IPS DF 19.7 (cell line): ENCODE measurements around the gene DAGLB.
"Not testable (repeated sequence)": the region's sequence is repeated elsewhere in the genome, so short reads cannot be mapped to it uniquely, and the experiment has no call there.

Experiments used
- DNase-seq: peaks from one replicate; pipeline ENCODE4 v3.0.0-alpha.2; 2013; ENCODE audit warnings: low read depth, low spot score

Gene DAGLB

DNA sequence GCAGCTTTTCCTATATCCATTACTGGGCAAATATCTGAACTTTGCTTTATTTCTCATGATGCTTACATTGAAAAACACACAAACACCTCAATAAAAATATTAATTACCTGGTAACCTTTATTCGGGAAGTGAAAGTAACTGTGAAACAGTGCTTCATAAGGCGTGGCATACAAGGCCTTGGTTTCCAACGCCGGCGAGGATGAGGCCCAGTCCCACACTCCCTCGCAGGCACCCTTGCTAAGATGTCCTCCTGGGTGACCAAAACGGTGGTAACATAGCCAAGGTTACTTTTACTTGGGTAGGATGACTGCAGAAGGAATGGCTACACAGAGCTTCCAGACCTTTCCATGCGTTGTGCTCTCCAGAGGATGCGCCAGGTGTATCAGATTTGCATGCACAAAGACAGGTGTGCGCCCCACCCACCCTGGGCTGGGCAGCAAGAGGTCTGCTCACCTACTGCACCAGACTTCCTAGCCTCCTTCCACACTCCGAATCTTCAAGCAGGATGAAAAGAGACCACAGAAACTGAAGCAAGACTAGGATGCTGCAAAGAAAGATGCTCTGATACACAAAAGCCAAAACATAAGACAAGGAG, 13.3 kb upstream of the DAGLB start:
- DNase-seq: no peak

DNA sequence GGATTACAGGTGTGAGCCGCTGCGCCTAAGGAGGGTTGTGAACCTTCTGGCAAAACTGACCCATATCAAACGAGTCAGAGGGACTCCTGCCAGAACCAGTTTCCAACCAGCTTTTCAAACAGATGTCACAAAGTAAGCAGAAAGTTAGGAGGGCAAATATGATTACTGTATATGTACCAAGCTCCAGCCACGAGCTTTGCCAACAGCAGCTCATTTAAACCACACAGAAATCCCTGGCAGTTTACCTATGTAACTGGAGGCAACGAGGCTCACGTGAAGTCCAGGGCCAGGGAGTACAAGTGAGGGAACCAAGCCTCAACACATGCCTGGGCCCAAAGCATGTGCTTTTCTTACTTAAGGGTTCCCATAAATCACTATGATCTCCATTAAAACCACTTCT, 12.5 kb upstream of the DAGLB start:
- no peak for DNase-seq

DNA sequence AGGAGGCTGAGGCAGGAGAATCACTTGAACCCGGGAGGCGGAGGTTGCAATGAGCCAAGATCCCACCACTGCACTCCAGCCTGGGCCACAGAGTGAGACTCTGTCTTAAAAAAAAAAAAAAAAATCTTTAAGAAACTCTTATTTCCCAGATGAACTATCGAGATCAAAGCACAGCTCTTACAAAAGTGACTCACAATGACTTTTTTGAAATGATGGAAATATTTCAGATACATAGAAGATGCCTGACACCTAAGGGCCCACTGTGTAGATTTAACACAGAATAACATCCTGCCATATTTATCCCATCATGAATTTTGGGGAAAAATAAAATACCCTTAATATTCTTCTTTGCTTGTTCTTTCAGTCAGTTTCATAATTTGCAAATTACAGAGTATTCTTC, 10.9 kb upstream of the DAGLB start:
- DNase-seq: not testable (repeated sequence)

DNA sequence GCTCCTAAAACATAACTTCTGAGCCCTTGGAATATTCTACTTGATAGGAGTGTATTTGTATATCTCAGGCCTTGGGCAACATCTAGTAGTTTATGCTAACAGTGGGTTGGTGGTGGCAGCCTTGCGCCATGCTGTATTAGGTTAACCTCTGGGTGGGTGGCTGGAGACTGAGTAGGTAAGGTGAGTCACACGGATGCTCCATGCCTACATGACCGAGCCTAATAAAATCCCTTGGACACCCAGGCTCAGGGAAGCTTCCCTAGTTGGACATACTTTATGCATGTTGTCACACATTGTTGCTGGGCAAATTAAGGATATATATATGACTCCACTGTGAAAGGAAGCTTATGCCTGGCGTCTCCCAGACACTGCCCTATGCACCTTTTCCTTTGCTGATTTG, 6.0 kb upstream of the DAGLB start:
- no peak for DNase-seq

DNA sequence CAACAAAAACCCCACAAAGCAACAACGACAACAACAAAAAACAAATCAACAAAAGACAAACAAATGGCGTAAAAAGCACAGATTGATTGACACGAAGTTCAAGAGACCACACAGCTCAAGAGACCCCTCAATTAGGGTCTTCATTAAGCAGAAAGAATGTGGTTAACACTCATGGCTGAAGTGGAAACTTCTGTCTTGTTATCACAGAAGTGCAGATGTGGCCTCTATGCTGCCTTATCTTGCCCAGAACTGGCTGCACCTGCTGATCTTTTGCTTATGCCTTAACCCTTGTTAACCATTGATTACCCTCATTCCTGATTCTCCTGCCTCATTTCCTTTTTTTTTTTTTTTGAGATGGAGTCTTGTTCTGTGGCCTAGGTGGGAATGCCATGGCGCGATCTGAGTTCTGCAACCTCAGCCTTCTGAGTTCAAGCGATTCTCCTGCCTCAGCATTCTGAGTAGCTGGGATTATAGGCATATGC, 3.5 kb upstream of the DAGLB start:
- no peak for DNase-seq

DNA sequence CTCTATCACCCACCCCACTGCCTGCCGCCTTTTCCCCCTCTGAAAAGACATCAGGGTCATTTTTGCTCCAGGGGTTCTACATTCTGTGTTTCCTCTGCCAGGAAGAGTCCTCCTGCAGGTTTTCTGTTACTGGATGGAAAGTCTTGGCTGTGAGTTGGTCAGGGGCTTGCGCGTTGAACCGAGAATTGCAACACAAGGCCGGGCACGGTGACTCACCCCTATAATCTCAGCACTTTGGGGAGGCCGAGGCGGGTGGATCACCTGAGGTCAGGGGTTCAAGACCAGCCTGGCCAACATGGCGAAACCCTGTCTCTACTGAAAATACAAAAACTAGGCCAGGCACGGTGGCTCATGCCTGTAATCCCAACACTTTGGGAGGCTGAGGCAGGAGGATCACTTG, 2.8 kb upstream of the DAGLB start:
- DNase-seq: not testable (repeated sequence)

DNA sequence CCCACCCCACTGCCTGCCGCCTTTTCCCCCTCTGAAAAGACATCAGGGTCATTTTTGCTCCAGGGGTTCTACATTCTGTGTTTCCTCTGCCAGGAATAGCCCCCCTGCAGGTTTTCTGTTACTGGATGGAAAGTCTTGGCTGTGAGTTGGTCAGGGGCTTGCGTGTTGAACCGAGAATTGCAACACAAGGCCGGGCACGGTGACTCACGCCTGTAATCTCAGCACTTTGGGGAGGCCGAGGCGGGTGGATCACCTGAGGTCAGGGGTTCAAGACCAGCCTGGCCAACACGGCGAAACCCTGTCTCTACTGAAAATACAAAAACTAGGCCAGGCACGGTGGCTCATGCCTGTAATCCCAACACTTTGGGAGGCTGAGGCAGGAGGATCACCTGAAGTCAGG, 2.1 kb upstream of the DAGLB start:
- not testable (repeated sequence) for DNase-seq

DNA sequence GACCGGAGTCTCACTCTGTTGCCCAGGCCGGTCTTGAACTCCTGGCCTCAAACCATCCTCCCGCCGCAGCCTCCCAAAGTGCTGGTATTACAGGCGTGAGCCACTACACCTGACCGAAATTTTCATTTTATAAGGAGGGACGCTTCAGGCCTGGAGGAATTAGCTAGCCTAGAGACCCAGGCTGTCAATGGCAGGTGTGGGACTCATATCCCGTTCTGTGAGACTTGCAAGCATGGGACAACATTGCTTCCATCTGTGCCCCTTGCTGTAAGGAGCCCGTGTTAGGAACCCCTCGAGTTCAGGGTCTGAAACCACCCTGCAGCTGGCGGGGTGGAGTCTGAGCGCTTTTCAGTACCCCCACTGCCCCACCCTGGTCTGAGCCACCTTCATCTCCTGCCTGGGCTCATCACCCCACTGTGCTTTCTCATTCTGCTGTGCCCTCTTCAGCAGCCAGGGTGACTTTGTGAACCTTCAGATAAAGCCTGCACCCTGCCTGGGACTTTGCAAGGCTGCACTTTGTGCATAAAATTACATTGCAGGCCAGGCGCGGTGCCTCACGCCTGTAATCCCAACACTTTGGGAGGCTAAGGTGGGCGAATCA, 1.3 kb upstream of the DAGLB start:
- no peak for DNase-seq

DNA sequence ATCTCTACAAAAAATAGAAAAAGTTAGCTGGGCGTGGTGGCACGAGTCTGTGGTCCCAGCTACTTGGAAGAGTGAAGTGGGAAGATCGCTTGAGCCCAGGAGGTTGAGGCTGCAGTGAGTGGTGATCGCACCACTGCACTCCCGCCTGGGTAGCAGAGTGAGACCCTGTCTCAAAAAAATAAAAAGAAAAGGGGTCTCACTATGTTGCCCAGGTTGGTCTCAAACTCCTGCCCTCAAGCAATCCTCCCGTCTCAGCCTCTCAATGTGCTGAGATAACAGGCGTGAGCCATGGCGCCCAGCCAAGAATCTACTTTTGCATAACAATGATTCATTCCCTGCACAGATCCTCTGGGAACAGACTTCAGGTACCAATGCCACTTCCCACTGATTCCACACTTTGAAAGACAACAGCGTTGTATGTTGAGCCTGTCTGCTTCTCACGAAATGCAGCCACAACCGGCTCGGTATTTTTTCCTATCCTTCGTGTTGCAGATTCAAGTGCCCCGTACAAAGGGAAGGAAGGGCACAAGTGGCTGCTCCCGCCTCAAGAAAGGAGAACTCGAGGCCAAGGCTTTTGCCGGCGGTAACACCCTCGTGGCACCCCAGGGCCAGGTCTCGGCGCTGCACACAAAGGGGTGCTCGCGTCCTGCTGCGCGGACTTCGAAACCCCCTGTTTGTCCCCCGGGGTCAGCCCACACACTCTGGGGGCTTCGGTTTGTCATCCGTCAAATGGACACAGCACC, 745 bp downstream of the DAGLB start:
- DNase-seq: no peak

DNA sequence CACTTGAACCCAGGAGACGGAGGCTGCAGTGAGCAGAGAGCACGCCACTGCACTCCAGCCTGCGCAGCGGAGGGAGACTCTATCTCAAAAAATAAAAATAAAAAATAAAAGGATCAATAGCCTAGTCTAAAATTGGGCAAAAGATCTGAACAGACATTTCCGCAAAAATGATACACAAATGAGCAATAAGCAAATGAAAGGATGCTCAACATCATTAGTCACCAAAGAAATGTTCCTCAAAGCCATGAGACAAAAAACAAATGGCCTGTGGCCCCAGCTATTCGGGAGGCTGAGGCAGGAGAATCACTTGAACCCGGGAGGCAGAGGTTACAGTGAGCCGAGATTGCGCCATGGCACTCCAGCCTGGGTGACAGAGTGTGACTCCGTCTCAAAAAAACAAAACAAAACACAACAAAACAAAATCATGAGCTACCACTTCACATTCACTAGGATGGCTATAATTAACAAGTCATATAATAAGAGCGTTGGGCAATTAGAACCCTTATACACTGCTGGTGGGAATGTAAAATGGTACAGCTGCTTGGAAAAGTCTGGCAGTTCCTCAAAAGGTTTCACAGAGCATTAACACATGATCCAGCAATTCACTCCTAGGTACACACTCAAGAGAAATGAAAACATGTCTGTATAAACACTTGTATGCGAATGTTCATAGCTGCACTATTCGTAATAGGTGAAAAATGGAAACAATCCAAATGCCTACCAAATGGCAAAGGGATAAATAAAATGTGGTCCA, 3.1 kb downstream of the DAGLB start:
- DNase-seq: no peak

DNA sequence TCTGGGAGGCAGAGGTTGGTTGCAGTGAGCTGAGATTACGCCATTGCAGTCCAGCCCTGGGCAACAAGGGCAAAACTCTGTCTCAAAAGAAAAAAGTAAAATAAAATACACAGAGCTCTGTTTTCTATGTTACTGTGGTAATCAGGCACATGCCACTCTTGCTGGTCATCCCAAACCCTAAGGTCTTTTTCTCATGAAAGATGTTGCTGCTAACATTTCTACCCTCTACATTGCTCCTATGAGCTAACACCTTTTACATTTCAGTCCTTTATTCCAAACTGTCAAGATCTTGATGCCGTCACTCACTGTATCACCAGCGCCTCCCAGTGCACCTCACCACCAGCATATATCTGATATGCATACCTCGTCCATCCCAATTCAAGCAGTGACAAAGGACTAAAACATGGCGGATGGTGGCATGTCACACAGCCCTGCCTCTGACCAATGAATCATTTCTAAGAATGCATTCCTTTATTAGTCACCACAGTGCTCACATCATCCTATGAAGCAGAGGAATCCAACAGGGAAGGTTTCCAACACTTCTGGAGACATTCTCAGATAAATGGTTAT, 4.3 kb downstream of the DAGLB start:
- DNase-seq: no peak

DNA sequence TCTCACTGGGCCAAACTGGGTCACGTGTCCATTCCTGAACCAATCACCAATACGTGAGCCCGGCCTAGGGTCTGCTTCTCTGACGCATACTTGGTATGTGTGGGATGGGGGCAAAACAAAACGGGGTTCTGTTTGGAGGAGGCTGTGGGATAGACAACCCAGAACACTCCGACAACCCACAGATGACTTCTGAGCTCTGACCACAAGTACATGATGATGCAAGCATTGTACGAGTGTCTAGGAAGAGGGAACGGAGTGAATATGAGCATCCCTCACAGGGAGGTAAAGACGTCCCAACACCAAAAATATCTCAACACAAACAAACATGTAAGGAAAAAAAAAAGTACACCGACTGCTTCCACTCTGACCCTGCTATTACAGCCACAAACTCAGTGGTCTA, 5.6 kb downstream of the DAGLB start:
- no peak for DNase-seq

DNA sequence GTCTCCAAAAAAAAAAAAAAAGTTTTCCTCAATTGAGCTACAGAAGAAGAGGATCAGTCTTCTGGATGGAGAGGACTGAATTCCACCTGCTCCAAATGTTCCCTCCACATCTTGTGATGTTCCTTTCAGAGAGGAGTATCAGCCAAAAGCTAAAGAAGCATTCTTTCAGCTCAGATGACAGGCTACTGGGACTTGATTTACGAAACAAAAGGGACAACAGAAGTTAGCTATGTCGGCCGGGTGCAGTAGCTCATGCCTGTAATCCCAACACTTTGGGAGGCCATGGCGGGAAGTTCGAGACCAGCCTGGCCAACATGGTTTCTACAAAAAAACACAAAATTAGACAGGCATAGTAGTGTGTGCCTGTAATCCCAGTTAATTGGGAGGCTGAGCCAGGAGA, 7.4 kb downstream of the DAGLB start:
- no peak for DNase-seq

DNA sequence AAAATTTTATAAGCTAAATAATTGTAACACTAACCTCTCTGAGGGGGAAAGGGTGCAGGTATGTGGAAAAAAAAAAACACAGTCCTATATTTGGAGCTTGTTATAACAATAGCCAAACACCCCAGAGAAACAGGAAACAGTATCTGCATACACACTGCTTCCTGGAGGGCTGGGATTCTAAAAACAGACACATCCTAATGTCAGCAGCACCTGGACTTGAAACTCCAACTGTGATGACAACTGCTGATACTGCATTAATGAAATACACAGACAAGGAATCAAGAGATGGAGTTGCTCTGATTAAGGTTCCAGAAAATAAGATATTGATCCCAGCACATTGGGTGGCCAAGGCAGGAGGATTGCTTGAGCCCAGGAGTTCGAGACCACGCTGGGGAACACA, 9.3 kb downstream of the DAGLB start:
- no peak for DNase-seq

DNA sequence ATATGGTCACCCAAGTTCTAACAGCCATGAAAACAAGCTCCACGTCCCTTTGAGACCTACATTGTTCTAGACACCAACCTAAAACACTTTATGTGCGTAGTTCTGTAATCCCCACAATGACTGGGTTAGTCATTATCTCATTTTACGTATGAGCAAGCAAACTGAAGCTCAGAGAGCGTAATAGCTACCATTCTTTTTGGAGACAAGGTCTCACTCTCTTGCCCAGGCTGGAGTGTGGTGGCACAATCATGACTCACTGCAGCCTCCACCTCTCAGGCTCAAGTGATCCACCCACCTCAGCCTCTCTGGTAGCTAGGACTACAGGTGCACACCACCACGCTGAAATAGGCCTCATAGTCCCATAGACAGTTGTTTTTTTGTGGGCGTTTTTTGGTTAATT, 10.5 kb downstream of the DAGLB start:
- DNase-seq: no peak

DNA sequence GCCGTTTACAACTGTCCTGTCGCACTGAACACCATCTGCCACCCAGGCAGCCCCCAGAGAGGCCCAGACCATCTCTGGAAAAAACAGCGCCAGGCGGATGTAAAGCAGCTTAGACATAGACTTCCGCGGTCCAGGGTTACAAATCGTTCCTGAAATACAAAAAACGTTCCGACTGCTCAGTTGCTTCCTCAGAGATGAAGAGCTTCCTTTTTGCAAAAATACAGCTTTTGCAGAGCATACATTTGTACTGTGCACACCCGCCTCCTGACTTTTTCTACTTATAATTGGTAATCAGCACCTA, 11.4 kb downstream of the DAGLB start:
- DNase-seq: no peak

DNA sequence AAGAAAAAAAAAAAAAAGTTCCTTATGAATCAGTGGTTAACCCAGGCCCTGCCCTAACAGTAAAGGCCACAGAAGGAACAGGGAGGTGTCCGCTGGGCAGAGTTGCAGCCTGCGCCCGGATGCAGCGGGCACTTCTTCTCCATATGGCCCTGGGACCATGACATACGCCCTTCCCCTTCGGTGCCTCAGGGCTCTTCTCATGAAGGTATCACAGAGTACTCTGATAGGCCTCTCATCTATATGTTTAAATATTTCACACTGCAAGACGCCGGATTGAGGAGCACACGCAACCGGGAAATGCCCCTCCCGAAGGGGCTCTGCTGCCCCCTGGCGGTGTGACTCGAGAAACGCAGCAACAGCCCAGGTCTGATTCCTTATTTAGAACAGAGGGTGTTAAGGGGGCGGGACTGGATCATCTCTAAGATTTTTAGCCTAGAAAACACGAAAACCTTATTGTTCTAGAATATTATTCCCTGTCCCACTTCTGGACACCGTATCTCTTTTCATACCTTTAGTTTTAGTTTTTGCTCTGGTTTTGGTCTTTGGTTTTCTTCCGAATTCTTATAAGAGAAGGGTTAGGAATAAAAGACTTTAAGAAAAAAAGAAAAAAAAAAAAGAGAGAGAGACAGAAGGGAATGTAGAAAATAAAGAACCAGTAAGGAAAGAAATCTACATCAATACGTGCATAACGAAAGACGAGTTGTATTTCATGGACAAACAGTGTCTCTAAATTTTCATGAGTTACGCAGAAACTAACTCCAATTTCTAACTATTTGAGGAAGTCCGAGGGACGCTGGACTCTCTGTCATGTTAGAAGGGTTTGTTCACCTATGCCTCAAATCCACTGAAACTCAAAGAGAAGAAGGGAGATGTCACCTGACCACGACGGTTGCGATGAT, 12.0 kb downstream of the DAGLB start:
- DNase-seq: no peak

DNA sequence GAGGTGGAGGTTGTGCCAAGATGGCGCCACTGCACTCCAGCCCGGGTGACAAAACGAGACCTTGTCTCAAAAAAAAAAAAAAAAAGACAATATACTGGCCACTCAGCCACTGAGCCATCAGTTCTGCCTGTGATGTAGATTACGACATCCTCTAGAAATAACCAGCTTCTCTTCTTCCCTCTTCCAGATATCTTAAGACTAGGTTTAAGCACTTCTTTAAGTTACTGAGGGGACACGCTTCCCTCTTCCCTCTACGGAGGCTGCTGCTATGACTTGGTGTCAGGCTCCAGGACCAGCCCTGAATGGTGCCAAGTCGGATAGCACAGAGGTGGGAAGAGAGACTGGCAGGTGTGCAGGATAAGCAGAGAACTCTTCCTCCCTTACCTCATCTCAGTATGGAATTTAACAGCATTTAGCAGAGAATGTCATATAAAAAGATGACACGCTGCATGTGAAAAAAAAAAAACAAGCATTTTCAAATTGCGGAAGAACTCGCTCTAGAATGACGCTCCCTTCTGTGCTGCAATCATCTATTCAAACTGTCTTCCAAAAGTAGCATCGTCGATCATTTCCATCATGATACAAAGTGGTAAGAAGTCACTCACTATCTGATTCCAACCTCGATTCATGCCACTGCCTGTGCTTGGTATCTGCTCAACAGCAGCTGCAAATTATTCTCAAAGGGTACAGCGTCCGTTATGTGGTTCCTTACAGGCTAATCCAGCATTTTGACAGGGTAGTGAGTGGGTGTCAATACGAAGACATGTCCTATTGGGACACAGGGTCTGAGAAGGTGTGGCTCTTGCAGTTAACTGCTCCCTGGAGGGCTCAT, 13.8 kb downstream of the DAGLB start:
- no peak for DNase-seq

DNA sequence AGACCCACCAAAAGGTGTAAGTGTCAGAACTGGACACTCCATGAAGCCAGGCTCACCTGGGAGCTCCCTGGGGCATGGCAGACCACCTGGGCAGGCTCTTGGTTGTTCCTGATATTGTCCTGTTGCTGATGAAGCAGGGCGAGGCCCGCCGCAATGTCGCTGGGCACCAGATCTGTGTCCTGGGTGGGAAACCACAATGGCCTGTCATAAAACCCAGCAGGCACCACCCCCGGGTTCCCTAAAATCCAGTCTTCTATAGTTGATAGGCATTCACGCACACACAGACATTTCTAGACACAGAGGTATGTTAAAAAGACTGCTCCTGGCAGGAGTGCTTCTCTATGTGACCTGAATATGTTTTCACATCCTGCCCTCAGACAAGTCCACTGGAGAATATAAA, 15.0 kb downstream of the DAGLB start:
- no peak for DNase-seq

DNA sequence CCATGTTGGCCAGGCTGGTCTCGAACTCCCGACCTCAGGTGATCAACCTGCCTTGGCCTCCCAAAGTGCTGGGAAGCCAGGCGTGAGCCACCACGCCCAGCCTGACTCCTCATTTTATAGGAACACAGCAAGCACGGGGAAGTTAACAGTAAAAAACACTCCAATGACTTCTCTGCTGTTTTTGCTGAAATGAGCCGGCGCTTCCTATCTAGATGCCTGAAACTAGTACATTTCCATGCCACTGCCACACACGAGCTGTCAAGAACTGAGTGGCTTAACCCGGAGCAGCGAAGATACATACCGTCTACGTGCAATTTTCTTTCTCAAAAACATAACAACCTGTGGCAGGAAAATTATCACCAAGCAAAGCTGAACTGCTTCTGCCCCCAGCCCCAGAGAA, 16.8 kb downstream of the DAGLB start:
- no peak for DNase-seq
